Measurements from ENCODE around the gene MRPL24.
"Not testable (repeated sequence)": the region's sequence is repeated elsewhere in the genome, so short reads cannot be mapped to it uniquely, and the experiment has no call there.

MRPL24 gene

GRCh38 chr1:156760092-156760795 lies 19.4 kb upstream of the MRPL24 start:
- no peak for DNase-seq (ENCODE audit: low spot score)

GRCh38 chr1:156757572-156758253 lies 16.8 kb upstream of the MRPL24 start:
- not testable (repeated sequence) for DNase-seq (ENCODE audit: low spot score)

GRCh38 chr1:156756355-156756754 lies 15.5 kb upstream of the MRPL24 start:
- DNase-seq (ENCODE audit: low spot score) = no peak

GRCh38 chr1:156755527-156755950 lies 14.7 kb upstream of the MRPL24 start:
- no peak for DNase-seq (ENCODE audit: low spot score)

GRCh38 chr1:156754219-156754618 lies 13.3 kb upstream of the MRPL24 start:
- no peak for DNase-seq (ENCODE audit: low spot score)

GRCh38 chr1:156752843-156753482 lies 12.1 kb upstream of the MRPL24 start:
- no peak for DNase-seq (ENCODE audit: low spot score)

- DNase-seq (ENCODE audit: low spot score) = peak; percentile 99
These were observed 11.0 kb upstream of the MRPL24 start for GRCh38 chr1:156751757-156752481.

- no peak for DNase-seq (ENCODE audit: low spot score)
These were observed 10.5 kb upstream of the MRPL24 start, which contains the start of gene HDGF for GRCh38 chr1:156751451-156751756. HDGF (minus strand) TSS chr1:156751675; CDS start chr1:156751429, 246 bp downstream.

GRCh38 chr1:156750711-156751450 lies 10.0 kb upstream of the MRPL24 start:
- no peak for DNase-seq (ENCODE audit: low spot score)

- DNase-seq (ENCODE audit: low spot score) = peak; percentile 37
These were observed 9.3 kb upstream of the MRPL24 start for GRCh38 chr1:156750191-156750672.

GRCh38 chr1:156749419-156750118 lies 8.7 kb upstream of the MRPL24 start:
- DNase-seq (ENCODE audit: low spot score) = no peak

- peak; percentile 39 for DNase-seq (ENCODE audit: low spot score)
These were observed 8.0 kb upstream of the MRPL24 start for GRCh38 chr1:156748670-156749418.

GRCh38 chr1:156747742-156748669 lies 7.1 kb upstream of the MRPL24 start:
- DNase-seq (ENCODE audit: low spot score) = no peak

GRCh38 chr1:156746728-156747631 lies 6.1 kb upstream of the MRPL24 start:
- DNase-seq (ENCODE audit: low spot score) = peak; percentile 53

GRCh38 chr1:156746406-156746727 lies 5.5 kb upstream of the MRPL24 start:
- DNase-seq (ENCODE audit: low spot score) = no peak

GRCh38 chr1:156745881-156746280 lies 5.0 kb upstream of the MRPL24 start:
- DNase-seq (ENCODE audit: low spot score) = no peak

- DNase-seq (ENCODE audit: low spot score) = no peak
These were observed 4.0 kb upstream of the MRPL24 start for GRCh38 chr1:156744786-156745419.

- no peak for DNase-seq (ENCODE audit: low spot score)
These were observed 3.5 kb upstream of the MRPL24 start for GRCh38 chr1:156744344-156744743.
